GF-D8 (cell line): Measurements from ENCODE around the gene DPYSL3.
"Not testable (repeated sequence)": the region's sequence is repeated elsewhere in the genome, so short reads cannot be mapped to it uniquely, and the experiment has no call there.

Experiments used
- DNase-seq: peaks from one replicate; lab custom pipeline; 2025; lab: John Stamatoyannopoulos, UW

The DPYSL3 gene

GRCh38 chr5:147509710-147510651, at the start of gene DPYSL3:
DPYSL3 (minus strand) TSS chr5:147510068; CDS start chr5:147509858, 210 bp downstream.
- DNase-seq: no peak

- no peak for DNase-seq
Observed at GRCh38 chr5:147558826-147559225, 49.0 kb upstream of the DPYSL3 start.

- no peak for DNase-seq
Observed at GRCh38 chr5:147557876-147558745, 48.2 kb upstream of the DPYSL3 start.

- DNase-seq: no peak
Observed at GRCh38 chr5:147555176-147555575, 45.3 kb upstream of the DPYSL3 start.

- DNase-seq: no peak
Observed at GRCh38 chr5:147554261-147554817, 44.5 kb upstream of the DPYSL3 start.

- not testable (repeated sequence) for DNase-seq
Observed at GRCh38 chr5:147553817-147554216, 43.9 kb upstream of the DPYSL3 start.

GRCh38 chr5:147552897-147553296, 43.0 kb upstream of the DPYSL3 start:
- DNase-seq: no peak

- DNase-seq: no peak
Observed at GRCh38 chr5:147551677-147552076, 41.8 kb upstream of the DPYSL3 start.

- DNase-seq: no peak
Observed at GRCh38 chr5:147547730-147548129, 37.9 kb upstream of the DPYSL3 start.

- no peak for DNase-seq
Observed at GRCh38 chr5:147544556-147544955, 34.7 kb upstream of the DPYSL3 start.

- no peak for DNase-seq
Observed at GRCh38 chr5:147539053-147539452, 29.2 kb upstream of the DPYSL3 start.

- DNase-seq: no peak
Observed at GRCh38 chr5:147538236-147538635, 28.4 kb upstream of the DPYSL3 start.

- DNase-seq: no peak
Observed at GRCh38 chr5:147534172-147534951, 24.5 kb upstream of the DPYSL3 start.

- no peak for DNase-seq
Observed at GRCh38 chr5:147532156-147532555, 22.3 kb upstream of the DPYSL3 start.

- DNase-seq: no peak
Observed at GRCh38 chr5:147530530-147531389, 20.9 kb upstream of the DPYSL3 start.

- DNase-seq: no peak
Observed at GRCh38 chr5:147523069-147523468, 13.2 kb upstream of the DPYSL3 start.

GRCh38 chr5:147522435-147522834, 12.6 kb upstream of the DPYSL3 start:
- no peak for DNase-seq

GRCh38 chr5:147520450-147520849, 10.6 kb upstream of the DPYSL3 start:
- DNase-seq: no peak

- DNase-seq: no peak
Observed at GRCh38 chr5:147519380-147519779, 9.5 kb upstream of the DPYSL3 start.

- DNase-seq: no peak
Observed at GRCh38 chr5:147517383-147517782, 7.5 kb upstream of the DPYSL3 start.

- no peak for DNase-seq
Observed at GRCh38 chr5:147515269-147515668, 5.4 kb upstream of the DPYSL3 start.
